Sigmoid colon (tissue), 7 donors: Measurements from ENCODE around the gene KRTAP10-4. TPM values are rescaled to one million over a fixed set of nuclear protein-coding genes. Genes with fewer than 3 reads are reported as not detected.
"Not testable (repeated sequence)": the region's sequence is repeated elsewhere in the genome, so short reads cannot be mapped to it uniquely, and the experiment has no call there.

Source experiments
- DNase-seq: peaks from one replicate; pipeline ENCODE4 v3.0.0-alpha.2; 2019
- H3K27ac ChIP-seq, 4 donors: fragments of 200-600 bp; sonication (generic); one replicate each; pipeline ENCODE4 v1.5.1; 2016 to 2019; ENCODE audit warnings: mild to moderate bottlenecking in 1 of 4
- H3K27me3 ChIP-seq, 3 donors: fragments of 200-600 bp; sonication (generic); one replicate each; pipeline ENCODE4 v1.5.1; 2019; ENCODE audit warnings: mild to moderate bottlenecking in 1 of 3
- H3K36me3 ChIP-seq, 4 donors: fragments of 200-600 bp; sonication (generic); one replicate each; pipeline ENCODE4 v1.5.1; 2016 to 2019
- H3K4me1 ChIP-seq, 4 donors: fragments of 200-600 bp; sonication (generic); one replicate each; pipeline ENCODE4 v1.5.1; 2017 to 2019
- H3K4me3 ChIP-seq, 4 donors: fragments of 200-600 bp; sonication (generic); one replicate each; pipeline ENCODE4 v1.5.1; 2017 to 2019; ENCODE audit warnings: mild to moderate bottlenecking in 2 of 4, moderate library complexity in 1 of 4
- H3K9me3 ChIP-seq, 4 donors: fragments of 200-600 bp in 3 of 4; sonication (generic) in 3 of 4; one replicate each; pipeline versions ENCODE4 v1.5.1 to v1.6.1; 2013 to 2019
- EP300 ChIP-seq, 4 donors: sonication (generic); formaldehyde crosslinking; IDR thresholded peaks; one replicate each; pipeline ENCODE4 v1.6.1; 2017; ENCODE audit warnings: antibody characterized with exemption in 4 of 4
- POLR2A ChIP-seq, 2 donors: fragments of 450-650 bp; IDR thresholded peaks; one replicate each; pipeline ENCODE4 v1.6.1; 2016; ENCODE audit warnings: antibody characterized with exemption in 2 of 2, mild to moderate bottlenecking in 2 of 2, moderate library complexity in 2 of 2
- POLR2AphosphoS5 ChIP-seq, 4 donors: sonication (generic); formaldehyde crosslinking; IDR thresholded peaks; one replicate each; pipeline ENCODE4 v1.6.1; 2017; ENCODE audit warnings: antibody characterized with exemption in 4 of 4
- WGBS, 2 donors: extraction: QIAGEN DNeasy Blood & Tissue Kit; methylation state at CpG; one replicate each; pipeline ENCODE4 v1.1.7; 2013; 5-methylcytosine and 5-hydroxymethylcytosine counted together
- intact Hi-C: fragments of 100-400 bp; cut with DNase I; formaldehyde crosslinking; loops from one replicate; pipeline ENCODE4 v1.15.1; 2023
- polyA plus RNA-seq, 3 donors: library from polyadenylated mRNA; stranded (reverse); fragments of 200-250 nt; gene quantifications; one replicate each; pipeline ENCODE4 v1.2.3, GENCODE V29; 2013
- total RNA-seq, 4 donors: library from RNA; depleted of rRNA; stranded (reverse); fragments of >200 nt; gene quantifications; one replicate each; pipeline ENCODE4 v1.1.0, GENCODE V29; 2016
- TF ChIP-seq, protein P1 (sequence below), 4 experiments: fragments of 450-650 bp in 3 of 4; fragments of 200-600 bp in 1 of 4; IDR thresholded peaks; one replicate each; pipeline ENCODE4 v1.5.1; 2016 to 2019; ENCODE audit warnings: antibody characterized with exemption in 4 of 4, mild to moderate bottlenecking in 3 of 4, moderate library complexity in 2 of 4
- donor health status: healthy with polysubstance abuse.
- donor health status: Bipolar disorder and iron deficiency.
- donor health status: healthy.

Gene KRTAP10-4
- total and polyA plus RNA-seq, 7 donors = not detected

DNA sequence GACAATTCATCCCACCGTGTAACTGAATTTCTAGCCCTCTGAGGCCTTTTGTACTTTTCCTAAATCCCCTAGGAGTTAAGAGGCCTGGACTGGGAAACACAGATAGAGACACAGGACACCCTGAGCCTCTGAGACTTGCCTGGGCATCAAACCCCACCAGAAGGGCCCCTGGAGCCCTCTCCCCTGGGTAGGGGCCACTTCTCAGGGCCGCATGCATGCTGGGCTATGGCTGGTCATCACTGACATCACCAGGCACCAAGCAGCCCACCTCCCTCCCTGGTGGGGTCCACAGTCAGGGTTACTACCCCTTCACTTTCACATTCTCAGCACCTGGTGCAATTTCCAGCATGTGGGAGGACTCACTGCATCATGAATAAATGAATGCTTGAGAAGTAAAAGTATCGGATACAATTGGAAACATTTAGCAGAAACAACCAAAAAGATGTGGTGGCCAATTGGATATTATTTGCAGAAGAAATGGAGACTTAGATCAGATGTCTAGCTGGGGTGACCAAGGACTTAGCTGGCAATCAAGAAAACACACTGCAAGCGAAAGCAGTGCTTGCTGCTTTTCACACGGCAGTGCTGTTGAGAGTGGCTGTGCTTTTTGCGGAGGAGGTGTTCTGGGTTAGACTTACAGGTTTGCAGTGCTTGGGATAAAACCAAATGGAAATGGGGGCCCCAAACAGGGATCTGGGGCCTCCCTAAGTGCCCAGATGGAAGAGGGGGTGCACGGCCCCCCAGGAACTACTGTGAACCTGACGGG is 25.9 kb downstream of the KRTAP10-4 start:
- Histone ChIP-seq H3K27me3 (peaks cover 0 to 39% (median 15%) of the 10 kb centered on the region in 3 donors), H3K4me1 (no peaks in the 10 kb centered on the region), H3K9me3 (no peaks in the 10 kb centered on the region), H3K36me3 (no peaks in the 10 kb centered on the region), H3K27ac (no peak overlapping the region), H3K4me3 (no peak overlapping the region)
- WGBS, 2 donors = 85 to 88% methylated on average over 8 of the region's 8 CpGs
- DNase-seq = no peak
- TF ChIP-seq POLR2AphosphoS5 (IDR thresholded peaks at IDR 0.05) (no peak), POLR2A (IDR thresholded peaks at IDR 0.05) (no peak), EP300 (IDR thresholded peaks at IDR 0.05) (no peak)
- TF ChIP-seq, protein P1, sequence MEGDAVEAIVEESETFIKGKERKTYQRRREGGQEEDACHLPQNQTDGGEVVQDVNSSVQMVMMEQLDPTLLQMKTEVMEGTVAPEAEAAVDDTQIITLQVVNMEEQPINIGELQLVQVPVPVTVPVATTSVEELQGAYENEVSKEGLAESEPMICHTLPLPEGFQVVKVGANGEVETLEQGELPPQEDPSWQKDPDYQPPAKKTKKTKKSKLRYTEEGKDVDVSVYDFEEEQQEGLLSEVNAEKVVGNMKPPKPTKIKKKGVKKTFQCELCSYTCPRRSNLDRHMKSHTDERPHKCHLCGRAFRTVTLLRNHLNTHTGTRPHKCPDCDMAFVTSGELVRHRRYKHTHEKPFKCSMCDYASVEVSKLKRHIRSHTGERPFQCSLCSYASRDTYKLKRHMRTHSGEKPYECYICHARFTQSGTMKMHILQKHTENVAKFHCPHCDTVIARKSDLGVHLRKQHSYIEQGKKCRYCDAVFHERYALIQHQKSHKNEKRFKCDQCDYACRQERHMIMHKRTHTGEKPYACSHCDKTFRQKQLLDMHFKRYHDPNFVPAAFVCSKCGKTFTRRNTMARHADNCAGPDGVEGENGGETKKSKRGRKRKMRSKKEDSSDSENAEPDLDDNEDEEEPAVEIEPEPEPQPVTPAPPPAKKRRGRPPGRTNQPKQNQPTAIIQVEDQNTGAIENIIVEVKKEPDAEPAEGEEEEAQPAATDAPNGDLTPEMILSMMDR (IDR thresholded peaks at IDR 0.05) = no peak
- intact Hi-C loops = no loop called here

GRCh38 chr21:44600118-44600978 is 26.8 kb downstream of the KRTAP10-4 start, which contains the start of gene KRTAP10-7:
Gene KRTAP10-7, plus strand, starts transcription at chr21:44600597. Its CDS starts 25 bp downstream, at chr21:44600622.
- intact Hi-C loops, H3K27ac ChIP-seq, H3K4me3 ChIP-seq, H3K36me3 ChIP-seq, DNase-seq, H3K9me3 ChIP-seq, H3K4me1 ChIP-seq: not testable (repeated sequence)
- 48 to 72% methylated on average over 23 of the region's 23 CpGs for WGBS, 2 donors
- H3K27me3 ChIP-seq = peaks cover 0 to 39% (median 15%) of the 10 kb centered on the region in 3 donors

DNA sequence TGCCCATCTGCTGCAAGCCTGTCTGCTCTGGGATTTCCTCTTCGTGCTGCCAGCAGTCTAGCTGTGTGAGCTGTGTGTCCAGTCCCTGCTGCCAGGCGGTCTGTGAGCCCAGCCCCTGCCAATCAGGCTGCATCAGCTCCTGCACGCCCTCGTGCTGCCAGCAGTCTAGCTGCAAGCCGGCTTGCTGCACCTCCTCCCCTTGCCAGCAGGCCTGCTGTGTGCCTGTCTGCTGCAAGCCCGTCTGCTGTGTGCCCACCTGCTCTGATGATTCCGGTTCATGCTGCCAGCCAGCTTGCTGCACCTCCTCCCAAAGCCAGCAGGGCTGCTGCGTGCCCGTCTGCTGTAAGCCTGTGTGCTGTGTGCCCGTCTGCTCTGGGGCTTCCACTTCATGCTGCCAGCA is 27.6 kb downstream of the KRTAP10-4 start:
- H3K27me3 ChIP-seq = peaks cover 0 to 39% (median 15%) of the 10 kb centered on the region in 3 donors

GRCh38 chr21:44601596-44602462 is 28.3 kb downstream of the KRTAP10-4 start:
- H3K4me3 ChIP-seq = no peak overlapping the region
- TF ChIP-seq, protein P1 (IDR thresholded peaks at IDR 0.05) = no peak
- TF ChIP-seq POLR2AphosphoS5 (IDR thresholded peaks at IDR 0.05) = no peak
- no peak for TF ChIP-seq POLR2A (IDR thresholded peaks at IDR 0.05)
- TF ChIP-seq EP300 (IDR thresholded peaks at IDR 0.05) = no peak
- 66 to 80% methylated on average over 23 of the region's 23 CpGs for WGBS, 2 donors
- no peak for DNase-seq
- no peaks in the 10 kb centered on the region for H3K4me1 ChIP-seq
- H3K27me3 ChIP-seq = peaks cover 0 to 39% (median 15%) of the 10 kb centered on the region in 3 donors
- no peaks in the 10 kb centered on the region for H3K9me3 ChIP-seq
- intact Hi-C loops = no loop called here
- H3K27ac ChIP-seq = no peak overlapping the region
- H3K36me3 ChIP-seq = no peaks in the 10 kb centered on the region

More for the DNA sequence above, 27.6 kb downstream of the KRTAP10-4 start:
- H3K36me3 ChIP-seq, intact Hi-C loops, H3K27ac ChIP-seq, H3K9me3 ChIP-seq, H3K4me1 ChIP-seq, DNase-seq, H3K4me3 ChIP-seq: not testable (repeated sequence)
- WGBS, 2 donors = 48 to 73% methylated on average over 10 of the region's 10 CpGs

DNA sequence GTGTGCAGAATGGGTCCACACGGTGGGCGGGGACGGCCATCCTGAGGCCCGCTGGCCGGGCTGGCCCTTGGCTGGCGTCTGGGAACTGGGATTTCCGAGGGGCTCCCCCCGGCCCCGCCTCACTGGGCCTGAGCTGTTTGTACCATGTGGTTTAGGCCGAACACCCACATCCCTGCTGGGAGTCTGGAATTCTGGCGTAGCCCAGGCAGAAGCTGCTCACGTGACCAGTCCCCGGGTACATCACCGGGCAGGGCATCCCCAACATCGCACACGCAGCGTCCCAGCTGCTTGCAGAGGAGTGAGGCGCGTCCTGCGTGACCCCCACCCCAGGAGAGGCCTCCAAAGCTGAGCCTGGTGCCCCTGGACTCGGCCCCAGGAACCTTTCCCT is 28.9 kb downstream of the KRTAP10-4 start:
- Histone ChIP-seq H3K27ac (no peak overlapping the region), H3K4me1 (no peaks in the 10 kb centered on the region), H3K27me3 (peaks cover 0 to 39% (median 15%) of the 10 kb centered on the region in 3 donors), H3K9me3 (no peaks in the 10 kb centered on the region), H3K4me3 (no peak overlapping the region), H3K36me3 (no peaks in the 10 kb centered on the region)
- TF ChIP-seq, protein P1 (IDR thresholded peaks at IDR 0.05) = no peak
- TF ChIP-seq POLR2AphosphoS5 (IDR thresholded peaks at IDR 0.05) (no peak), POLR2A (IDR thresholded peaks at IDR 0.05) (no peak), EP300 (IDR thresholded peaks at IDR 0.05) (no peak)
- WGBS, 2 donors = 61 to 82% methylated on average over 20 to 21 of the region's 21 CpGs
- no peak for DNase-seq
- intact Hi-C loops = no loop called here
